ENCODE data around the gene KIF12. TPM values are rescaled to one million over a fixed set of nuclear protein-coding genes. Genes with fewer than 3 reads are reported as not detected.
A peak's percentile ranks its signal among the peaks of the same experiment; 100 is the strongest.

The KIF12 gene
- total RNA-seq, 1 donor from 2014 or later: not detected

GRCh38 chr9:114060711-114061110 lies 38.4 kb downstream of the KIF12 start:
- peaks cover 6% of the 10 kb centered on the region for H3K9me3 Mint-ChIP-seq
- no peak for TF ChIP-seq CTCF (conservative IDR thresholded peaks at IDR 0.05)
- no peak for DNase-seq (ENCODE audit: low read depth, low spot score)
- no peak overlapping the region for H3K27ac Mint-ChIP-seq (ENCODE audit: unreplicated experiment)
- no peaks in the 10 kb centered on the region for H3K4me1 Mint-ChIP-seq
- peaks cover 7% of the 10 kb centered on the region for H3K27me3 Mint-ChIP-seq (ENCODE audit: low read depth)
- no peak overlapping the region for H3K4me3 Mint-ChIP-seq
- H3K36me3 Mint-ChIP-seq (ENCODE audit: low read depth): peaks cover 10% of the 10 kb centered on the region

- no peak overlapping the region for H3K4me3 Mint-ChIP-seq
These were observed 39.0 kb downstream of the KIF12 start for GRCh38 chr9:114060070-114060469.

GRCh38 chr9:114059047-114059803 lies 39.9 kb downstream of the KIF12 start:
- Mint-ChIP-seq H3K4me1 (no peaks in the 10 kb centered on the region), H3K27me3 (ENCODE audit: low read depth) (peaks cover 7% of the 10 kb centered on the region)

More at GRCh38 chr9:114060070-114060469, 39.0 kb downstream of the KIF12 start:
- no peaks in the 10 kb centered on the region for H3K4me1 Mint-ChIP-seq
- peaks cover 7% of the 10 kb centered on the region for H3K27me3 Mint-ChIP-seq (ENCODE audit: low read depth)
- peaks cover 10% of the 10 kb centered on the region for H3K36me3 Mint-ChIP-seq (ENCODE audit: low read depth)
- H3K27ac Mint-ChIP-seq (ENCODE audit: unreplicated experiment): peak overlapping the region; percentile 83
- TF ChIP-seq CTCF (conservative IDR thresholded peaks at IDR 0.05): no peak
- H3K9me3 Mint-ChIP-seq: peaks cover 6% of the 10 kb centered on the region
- no peak for DNase-seq (ENCODE audit: low read depth, low spot score)

GRCh38 chr9:114058688-114059046 lies 40.4 kb downstream of the KIF12 start:
- H3K4me3 Mint-ChIP-seq: no peak overlapping the region
- H3K9me3 Mint-ChIP-seq: peaks cover 5% of the 10 kb centered on the region
- peaks cover 4% of the 10 kb centered on the region for H3K27me3 Mint-ChIP-seq (ENCODE audit: low read depth)
- no peak for TF ChIP-seq CTCF (conservative IDR thresholded peaks at IDR 0.05)
- H3K4me1 Mint-ChIP-seq: no peaks in the 10 kb centered on the region
- no peak overlapping the region for H3K27ac Mint-ChIP-seq (ENCODE audit: unreplicated experiment)
- DNase-seq (ENCODE audit: low read depth, low spot score): no peak
- H3K36me3 Mint-ChIP-seq (ENCODE audit: low read depth): peaks cover 10% of the 10 kb centered on the region

More at GRCh38 chr9:114059047-114059803, 39.9 kb downstream of the KIF12 start:
- Mint-ChIP-seq H3K36me3 (ENCODE audit: low read depth) (peaks cover 10% of the 10 kb centered on the region), H3K9me3 (peaks cover 6% of the 10 kb centered on the region), H3K27ac (ENCODE audit: unreplicated experiment) (no peak overlapping the region), H3K4me3 (no peak overlapping the region)
- no peak for TF ChIP-seq CTCF (conservative IDR thresholded peaks at IDR 0.05)
- no peak for DNase-seq (ENCODE audit: low read depth, low spot score)

- no peak overlapping the region for H3K27ac Mint-ChIP-seq (ENCODE audit: unreplicated experiment)
- no peaks in the 10 kb centered on the region for H3K27me3 Mint-ChIP-seq (ENCODE audit: low read depth)
- H3K9me3 Mint-ChIP-seq: peaks cover 2% of the 10 kb centered on the region
- H3K4me3 Mint-ChIP-seq: no peak overlapping the region
- peaks cover 13% of the 10 kb centered on the region for H3K36me3 Mint-ChIP-seq (ENCODE audit: low read depth)
- H3K4me1 Mint-ChIP-seq: no peaks in the 10 kb centered on the region
- no peak for DNase-seq (ENCODE audit: low read depth, low spot score)
- no peak for TF ChIP-seq CTCF (conservative IDR thresholded peaks at IDR 0.05)
These were observed 41.8 kb downstream of the KIF12 start for GRCh38 chr9:114057161-114057885.

Measured in neural crest cell (in vitro differentiated cells).